Fibroblast of skin of right biceps (primary cell): Measurements from ENCODE around the gene VWA8.
"Not testable (repeated sequence)": the region's sequence is repeated elsewhere in the genome, so short reads cannot be mapped to it uniquely, and the experiment has no call there.

Source experiments
- DNase-seq: peaks from one replicate; pipeline ENCODE4 v3.0.0-alpha.2; 2013

Gene VWA8

DNA sequence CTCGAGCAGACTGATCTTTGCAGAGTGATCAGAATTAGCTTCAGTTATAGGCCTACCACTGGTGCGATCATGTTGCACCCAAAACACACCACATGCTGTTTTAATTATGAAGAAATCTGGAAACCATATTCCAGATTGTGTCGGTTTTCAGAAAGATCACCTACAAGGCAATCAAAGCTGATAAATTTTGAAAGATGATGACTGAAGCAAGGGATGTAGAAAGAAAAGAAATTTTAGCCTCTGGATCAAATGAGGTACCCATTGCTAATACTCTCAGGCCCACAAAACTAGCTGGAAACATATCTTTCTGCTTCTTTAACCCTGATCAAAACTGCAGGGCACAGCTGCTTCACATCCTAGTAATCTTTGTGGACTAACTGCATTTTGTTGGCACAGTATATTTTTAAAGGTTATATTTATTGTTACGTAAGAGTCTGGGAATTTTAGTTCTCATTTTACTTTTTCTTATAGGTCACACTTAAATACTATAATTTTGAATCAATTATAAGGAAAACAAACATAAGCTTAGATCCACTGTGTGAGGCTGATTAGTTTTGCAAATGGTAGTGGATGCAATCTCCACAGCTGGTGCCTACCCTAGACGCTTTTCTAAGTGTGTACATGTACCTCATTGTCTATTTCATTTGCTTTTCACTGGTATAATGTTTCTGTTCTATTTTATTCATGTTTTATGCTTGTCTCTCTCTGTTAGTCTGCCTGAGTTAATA, 352.6 kb downstream of the VWA8 start:
- DNase-seq: peak; percentile 40

DNA sequence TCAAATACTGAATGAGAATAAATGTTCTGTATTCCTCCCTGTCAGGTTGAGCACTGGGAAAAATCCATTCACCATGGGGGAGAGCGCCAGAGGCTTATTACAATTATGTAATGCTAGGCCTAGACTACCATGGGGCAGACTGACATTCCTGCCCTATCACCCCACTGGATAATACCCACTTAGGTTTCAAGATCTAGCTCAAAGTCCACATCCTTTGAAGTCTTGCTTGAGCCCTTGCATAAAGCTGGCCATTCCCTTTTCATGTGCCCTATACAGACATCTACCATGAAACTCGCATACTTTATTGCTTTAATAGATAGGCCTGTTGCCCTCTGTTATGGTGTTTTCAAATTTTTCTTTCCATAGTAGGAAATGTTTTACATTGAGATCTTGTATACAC, 354.3 kb downstream of the VWA8 start:
- no peak for DNase-seq

DNA sequence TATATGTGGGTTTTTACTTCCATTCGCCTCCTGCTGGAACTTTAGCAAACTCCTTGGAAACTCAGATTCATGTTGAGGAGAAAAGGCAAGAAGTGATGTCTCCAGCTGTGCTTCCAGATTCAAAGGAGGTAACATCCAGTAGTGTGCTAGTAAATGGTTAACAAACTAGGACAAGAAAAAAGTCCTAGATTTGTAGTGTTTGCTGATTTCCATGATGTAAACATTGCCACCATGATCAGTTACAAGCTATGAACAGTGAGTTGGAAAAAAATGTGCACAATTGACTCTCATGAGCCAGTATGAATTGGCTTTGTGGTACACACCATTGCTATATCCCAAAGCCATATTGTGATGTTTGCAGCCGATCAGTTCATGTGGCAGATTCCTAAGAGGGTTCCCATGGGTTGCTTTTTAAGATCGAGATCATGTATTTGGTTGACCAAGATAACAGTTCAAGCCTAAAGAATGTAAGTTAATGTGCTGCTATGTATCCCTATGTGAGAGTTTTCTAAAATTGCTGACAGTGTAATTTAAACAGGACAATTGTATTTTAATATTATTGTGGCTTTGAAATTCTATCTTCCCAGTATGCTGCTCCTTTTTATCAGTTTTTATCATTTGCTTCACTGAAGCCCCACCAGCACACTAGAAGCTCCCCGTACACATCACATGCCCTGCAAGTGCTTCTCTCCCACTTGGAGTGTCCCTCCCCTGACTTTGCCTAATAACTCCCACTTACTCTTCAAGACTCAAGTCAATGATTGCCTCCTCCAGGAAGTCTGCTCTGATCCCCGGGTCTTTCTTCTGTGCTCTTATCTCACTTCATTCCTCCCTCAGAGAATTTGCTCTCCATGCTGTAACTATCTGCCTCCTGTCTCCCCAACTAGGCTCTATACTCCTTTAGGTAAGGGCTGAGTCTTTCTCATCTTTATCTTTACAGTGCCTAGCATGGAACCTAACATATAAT, 355.3 kb downstream of the VWA8 start:
- no peak for DNase-seq

DNA sequence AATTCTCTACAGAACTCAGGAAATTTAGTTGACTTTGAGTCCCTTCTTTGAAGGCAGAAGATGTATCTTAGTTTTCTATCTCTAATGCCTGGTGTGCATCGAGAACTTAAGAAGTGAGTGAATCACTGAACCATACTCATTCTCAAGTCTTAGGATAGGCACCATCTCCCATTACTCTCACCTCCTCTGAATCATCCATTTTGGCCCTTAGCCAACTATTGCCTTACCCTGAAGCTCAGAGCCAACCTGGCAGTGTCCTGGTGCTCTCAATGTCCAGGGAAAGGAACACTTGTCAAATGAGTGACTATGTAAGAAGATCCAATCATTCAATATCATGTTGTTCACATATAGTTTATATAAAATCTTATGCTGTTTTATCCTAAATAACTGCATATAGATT, 357.0 kb downstream of the VWA8 start:
- peak; percentile 59 for DNase-seq

DNA sequence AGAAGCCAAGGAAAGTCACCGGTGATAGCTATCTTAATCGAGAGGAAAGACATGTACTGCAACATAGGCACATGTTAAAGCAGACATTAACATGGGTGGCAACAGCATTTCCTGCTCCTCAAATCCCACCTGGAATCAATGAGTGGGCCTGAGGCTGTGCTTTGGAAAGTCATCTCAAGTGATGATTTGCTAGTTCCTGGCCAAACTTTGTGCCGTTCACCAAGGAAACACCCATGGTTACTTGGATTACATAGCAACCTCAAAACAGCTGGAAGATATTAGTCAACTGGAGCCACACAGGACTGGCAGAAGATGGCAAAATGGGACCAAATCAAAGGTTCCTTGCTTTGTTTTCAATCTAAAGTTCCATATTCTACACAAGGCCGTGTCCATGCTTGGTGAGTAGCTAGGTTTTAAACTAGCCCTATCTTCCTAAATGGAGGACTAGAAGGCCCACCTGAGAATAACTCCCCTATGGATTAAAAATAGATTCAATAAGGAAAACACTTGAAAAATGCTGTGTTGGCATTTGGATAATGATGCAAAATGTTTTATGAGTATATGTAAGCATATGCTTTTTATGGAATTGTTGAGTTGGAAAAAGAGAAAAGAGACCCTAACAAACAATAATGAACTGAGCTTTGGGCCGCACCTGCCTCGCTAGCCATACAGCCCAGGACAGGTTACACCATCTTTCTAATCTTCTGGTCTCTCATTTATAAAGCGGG, 359.0 kb downstream of the VWA8 start:
- peak; percentile 51 for DNase-seq

DNA sequence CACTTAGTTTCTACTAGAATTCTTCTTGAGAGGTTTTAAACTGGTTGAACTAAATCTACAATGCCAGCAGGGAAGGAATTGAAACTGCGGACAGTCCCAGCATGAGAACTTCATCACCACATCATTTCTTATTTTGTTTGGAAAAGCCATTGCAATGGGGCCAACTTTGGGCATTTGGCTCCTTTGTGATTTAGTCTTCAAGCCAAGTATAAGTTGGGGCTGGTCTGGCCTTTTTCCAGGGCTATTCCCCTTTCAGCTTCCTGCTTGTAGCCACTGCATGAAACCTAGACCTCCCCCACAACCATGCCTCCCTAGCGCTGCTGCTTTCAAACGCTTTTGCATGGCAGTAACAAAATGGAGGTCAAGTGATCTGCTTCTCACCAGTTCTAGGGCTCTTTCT, 361.3 kb downstream of the VWA8 start:
- DNase-seq: no peak

DNA sequence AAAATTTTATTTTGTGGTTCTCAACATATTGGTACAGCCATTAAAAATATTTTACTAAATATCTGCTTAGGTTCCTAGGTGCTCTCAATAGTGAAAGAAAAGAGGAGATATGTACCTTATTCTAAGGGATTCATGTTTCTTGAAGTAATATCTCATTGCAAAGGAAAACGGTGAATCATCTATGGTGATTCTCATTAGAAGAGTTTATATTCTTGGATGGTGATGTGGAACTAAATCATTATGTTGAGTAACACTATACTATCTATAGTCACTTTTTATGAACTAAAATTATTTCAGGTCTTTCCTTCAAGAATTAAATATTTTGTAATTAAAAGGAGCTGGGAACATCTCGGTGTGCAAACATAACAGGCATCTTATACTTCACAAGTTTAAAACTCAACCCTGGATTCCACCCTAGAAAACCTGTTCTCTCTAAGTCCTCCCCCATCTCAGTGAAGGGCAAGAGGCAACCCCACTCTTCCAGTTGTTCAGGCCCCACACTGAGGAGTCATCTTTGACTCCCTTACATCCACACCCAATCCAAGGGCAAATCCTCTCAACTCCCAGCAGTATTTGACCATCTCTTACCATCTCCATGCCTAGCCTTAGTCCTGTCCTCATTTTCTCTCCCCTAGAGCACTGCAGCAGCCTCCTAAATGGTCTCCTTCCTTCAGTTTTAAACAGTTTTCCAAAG, 363.4 kb downstream of the VWA8 start:
- peak; percentile 57 for DNase-seq

DNA sequence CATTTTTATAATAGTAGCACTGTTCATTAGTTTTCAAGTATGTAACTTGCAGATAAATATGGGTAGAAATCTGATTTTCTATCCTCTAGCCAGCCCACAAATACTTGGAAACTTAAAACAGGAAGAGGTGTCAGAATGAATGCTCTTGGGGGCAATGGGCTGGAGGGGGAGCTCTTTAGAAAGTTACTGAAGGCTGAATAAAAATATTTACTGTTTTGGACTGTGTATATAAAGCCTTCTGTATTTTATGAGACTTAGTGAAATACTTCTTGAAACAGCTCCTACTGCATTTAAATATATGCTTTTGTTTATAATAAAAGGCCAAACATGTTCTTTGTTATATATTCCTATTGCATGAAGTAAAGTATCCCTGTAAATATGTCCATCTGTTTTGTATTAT, 364.7 kb downstream of the VWA8 start:
- DNase-seq: peak; percentile 21

DNA sequence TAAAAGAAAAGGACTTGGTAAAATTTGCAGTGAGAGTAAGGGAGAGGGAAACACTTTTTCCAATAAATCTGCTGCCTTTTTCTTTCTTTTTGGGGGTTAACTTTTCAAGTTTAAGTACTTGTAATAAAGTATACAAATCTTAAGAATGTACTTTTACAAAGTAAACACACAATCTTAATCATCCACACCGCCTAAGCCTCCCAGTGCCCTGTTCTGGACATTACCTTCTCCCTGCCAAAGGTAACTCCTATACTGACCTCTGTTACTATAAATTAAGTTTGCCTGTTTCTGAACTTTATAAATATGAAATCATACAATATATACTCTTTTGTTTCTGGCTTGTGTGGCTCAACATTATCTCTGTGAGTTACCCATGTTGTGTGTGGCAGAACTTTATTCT, 365.6 kb downstream of the VWA8 start:
- no peak for DNase-seq

DNA sequence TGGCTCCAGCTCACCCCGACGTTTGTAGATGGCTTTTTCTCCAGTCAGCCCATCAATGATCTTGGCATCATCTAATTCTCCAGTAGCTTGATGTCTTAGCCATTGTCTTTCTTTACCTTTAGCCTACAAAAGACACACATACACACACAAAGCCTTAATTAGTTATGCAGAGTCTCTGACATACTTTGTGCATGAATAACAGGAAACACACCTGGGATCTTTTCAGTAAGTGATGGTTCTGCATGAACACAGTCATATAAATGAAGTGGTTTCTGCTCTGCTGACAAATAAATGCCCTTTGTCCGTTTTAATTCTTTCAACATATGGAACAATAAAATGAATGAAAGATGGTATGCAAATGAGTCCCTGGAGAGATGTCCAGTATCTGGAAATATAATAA, 370.3 kb downstream of the VWA8 start:
- DNase-seq: peak; percentile 16

DNA sequence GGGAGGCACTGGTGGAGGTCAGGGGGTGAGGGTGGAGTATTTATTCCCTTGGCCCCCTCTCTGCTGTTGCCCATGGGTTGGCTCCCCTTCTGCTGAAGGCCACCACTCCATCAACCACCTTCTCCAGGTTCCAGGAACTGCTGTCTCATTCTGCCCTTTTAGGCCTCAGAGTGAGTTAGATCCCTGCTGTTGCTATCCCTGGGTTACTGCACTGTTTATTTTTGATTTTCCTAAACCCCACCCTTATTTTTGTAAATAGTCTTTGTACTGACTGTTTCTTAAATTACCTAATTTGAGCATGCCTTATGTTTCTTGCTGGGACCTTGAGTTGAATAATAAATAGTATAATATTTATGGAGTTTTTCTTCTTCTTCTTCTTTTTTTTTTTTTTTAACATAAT, 370.8 kb downstream of the VWA8 start:
- no peak for DNase-seq

DNA sequence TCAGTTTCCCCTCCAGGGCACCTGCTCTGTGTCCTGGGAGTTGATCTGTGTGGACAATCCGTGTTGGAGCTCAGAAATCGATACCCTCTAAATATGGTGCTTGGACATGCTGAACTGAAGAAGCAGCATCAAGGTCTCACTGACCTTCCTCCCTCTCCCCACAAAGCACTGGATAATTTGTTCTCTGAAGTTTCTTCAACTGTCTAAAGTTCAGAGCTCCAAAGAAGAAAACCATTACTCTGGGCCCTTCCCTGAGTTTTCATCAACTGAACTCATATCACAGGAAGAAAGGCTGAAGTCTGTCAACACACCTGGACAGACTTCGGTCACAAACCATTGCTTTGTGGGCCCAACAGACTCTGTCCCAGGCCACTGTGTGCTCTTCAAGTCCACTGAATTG, 371.5 kb downstream of the VWA8 start:
- no peak for DNase-seq

DNA sequence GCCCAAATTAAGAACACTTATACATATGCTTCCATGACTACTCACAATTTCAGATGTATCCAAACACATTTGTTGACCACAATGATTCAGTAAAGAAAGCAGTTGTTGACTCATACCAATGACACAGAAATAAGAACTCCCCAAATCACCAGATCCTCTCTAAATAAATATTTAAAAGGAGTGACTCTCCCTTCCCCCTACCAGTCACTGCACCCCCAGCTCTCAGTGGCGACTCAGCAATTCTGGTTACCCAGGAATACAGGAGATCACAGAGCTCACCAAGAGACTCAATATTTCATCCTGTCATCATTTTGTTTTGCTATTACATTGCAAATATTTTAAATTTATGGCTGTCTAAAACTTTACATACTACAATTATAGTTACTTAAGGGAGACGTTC, 372.0 kb downstream of the VWA8 start:
- DNase-seq: peak; percentile 95

DNA sequence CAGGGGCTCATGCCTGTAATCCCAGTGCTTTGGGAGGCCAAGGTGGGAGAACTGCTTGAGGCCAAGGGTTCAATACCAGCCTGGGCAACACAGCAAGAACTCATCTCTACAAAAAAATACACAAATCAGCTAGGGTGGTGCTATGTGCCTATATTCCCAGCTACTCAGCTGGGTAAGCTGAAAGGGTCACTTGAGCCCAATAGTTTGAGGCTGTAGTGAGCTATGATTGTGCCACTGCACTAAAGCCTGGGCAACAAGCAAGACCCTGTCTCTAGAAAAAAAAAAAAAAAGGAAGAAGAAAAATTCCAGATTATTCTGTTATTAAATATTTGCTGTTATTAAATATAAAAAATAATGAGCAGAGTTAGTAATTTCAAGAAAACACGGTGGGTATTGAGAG, 372.5 kb downstream of the VWA8 start:
- no peak for DNase-seq

DNA sequence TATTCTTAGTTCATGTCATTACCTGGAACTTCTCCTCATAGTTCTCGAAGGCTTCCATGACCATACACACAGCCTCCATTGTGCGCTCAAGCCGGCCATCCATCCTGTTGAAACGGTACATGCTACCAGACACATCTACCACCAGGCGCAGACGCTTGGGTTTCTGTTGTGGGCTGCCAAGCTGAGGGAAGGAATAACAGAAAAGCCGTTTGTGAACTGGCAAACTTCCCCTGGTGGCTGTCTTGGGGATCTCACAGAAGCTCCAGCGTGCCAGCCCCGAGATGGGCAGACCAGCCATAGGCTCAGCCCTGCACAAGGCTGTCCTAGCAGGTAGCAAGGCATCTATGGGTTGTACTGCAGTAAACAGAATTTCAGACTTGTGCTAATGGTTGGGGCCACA, 373.4 kb downstream of the VWA8 start:
- no peak for DNase-seq

DNA sequence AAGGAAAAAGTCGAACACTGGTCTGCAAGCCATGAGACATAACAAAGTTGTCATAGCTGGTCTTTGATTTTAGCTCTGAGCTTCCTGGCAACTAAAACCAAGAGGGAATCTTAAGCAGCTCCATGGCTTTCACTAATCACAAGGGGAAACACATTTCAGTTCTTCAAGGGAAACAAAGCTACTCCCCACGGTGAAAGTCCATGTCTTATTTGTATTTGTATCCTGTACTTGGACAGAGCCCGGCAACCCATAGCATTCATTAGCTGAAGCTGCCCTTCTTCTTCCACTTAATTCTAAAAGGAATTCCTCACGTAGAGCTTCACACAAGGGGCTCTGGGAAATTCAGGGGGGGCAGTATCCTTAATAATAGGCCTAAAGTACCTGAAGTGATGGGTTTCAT, 374.7 kb downstream of the VWA8 start:
- no peak for DNase-seq

DNA sequence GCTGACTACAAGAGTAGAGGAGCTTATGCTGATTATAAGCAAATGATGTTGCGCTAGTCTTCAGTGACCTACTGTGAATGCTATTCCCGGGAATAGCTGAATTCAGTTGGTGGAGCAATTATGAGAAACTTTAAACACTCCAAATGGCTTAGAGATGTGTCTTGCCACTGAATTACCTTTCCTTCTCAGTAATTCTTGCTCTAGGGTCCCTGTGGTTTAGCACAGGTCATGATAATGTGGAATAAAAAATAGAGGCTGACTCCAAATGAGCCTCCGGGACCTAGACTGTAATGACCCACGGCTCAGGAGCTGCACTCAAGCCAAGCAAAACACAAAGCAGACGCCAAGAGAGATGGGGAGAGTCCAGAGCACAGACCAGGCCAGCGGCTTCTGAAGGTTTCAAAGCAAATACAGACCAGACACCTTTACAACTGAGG, 378.9 kb downstream of the VWA8 start:
- peak; percentile 16 for DNase-seq

DNA sequence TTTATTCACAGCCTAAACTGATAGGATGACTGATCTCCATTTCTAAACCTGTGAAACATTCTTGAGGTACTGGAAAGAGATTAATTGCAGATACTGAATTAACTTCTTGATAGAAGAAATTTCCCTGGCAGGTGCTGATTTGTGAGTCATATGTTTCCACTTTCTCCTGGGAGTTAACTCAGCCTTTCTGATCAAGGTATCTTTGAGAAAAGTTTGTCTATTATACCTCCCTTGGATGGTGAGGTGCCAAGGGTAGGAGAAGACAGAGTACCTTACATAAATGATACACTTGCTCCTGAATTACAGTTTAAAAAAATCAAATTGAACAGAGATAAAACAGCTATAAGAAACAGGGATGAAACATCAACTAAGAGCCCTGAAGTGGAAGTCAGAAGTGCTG, 380.6 kb downstream of the VWA8 start:
- DNase-seq: no peak

DNA sequence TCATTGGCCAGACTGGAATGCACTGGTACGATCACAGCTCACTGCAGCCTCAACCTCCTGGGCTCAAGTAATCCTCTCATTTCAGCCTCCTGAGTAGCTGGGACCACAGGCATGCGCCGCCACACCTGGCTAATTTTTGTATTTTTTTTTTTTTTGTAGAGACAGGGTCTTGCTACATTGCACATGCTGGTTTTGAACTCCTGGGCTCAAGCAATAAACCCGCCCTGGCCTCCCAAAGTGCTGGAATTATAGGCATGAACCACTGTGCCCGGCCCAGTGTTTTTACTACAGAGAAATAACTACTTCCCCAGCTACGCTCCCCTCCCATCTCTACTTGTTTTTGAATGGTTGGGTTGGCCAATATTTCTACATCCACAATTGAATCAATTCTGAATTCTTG, 381.0 kb downstream of the VWA8 start:
- no peak for DNase-seq

DNA sequence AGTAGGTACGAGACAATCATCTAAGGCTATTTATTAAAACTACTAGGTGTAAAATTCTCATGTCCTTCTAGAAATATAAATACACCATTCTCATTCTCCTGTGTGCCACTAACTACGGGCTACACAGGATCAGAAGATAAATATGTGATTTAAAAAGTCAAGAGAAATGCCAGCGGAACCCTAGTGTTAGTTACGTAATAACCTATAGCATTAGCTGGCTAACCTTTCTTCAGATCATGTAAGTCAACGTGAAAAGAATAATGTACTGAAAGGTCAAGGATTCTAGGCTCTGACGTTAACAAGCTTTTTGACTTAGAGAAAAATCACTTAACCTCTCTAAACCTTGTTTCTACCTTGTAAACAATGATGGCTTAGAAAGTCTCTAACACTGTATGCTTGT, 381.7 kb downstream of the VWA8 start:
- DNase-seq: no peak

DNA sequence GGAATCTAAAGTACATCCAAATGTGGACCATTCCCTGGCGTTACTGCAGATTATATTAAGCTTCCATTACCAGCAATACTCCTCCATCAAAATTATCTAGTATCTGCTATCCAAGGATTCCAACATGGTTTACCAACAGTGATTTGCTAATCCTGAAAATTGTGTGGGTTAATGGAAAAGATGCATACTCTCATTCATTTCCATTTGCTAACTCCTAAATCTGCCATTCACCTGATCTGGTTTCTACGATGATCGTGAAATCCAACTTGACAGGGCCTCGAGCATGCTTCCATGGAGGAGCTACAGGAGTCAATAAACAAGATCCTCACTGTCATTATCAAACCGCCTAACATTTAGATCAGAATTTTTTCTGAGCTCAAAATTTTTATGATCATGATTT, 382.5 kb downstream of the VWA8 start:
- no peak for DNase-seq

DNA sequence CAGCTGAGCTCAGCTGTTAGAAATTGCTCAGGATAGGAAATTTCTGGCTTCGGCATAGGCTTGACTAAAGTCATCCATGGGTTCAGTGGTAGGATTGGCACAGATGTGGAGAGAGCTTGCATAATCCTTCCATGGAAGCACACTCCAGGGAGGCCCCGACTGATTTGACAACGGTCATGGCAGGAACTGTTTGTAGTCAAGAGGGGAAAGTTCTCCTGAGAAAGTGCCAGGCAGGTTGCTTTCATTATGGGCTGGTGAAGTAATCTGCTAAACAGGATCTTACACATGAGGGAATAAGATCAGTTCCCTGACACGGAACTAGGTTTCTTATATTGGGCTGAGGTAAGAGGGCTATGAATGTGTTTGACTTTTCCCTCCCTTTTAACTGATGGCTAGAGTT, 383.5 kb downstream of the VWA8 start:
- peak; percentile 14 for DNase-seq

DNA sequence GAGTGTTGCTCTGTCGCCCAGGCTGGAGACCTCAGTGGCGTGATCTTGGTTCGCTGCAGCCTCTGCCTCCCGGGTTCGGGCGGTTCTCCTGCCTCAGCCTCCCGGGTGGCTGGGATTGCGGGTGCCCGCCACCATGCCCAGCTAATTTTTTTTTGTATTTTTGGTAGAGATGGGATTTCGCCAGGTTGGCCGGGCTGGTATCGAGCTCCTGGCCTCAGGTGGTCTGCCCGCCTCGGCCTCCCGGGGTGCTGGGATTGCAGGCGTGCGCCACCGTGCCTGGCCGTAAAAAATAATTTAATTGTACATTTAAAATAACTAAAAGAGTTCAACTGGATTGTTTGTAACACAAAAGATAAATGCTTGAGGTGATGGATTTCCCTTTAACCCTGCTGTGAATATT, 387.3 kb downstream of the VWA8 start:
- DNase-seq: not testable (repeated sequence)
